GM19438 (cell line): ENCODE data around the gene BCL11B.

Source experiments
- ATAC-seq: cut with Tn5 transposase; IDR thresholded peaks from one replicate; pipeline ENCODE4 v1.9.1; 2021; ENCODE audit warnings: low read depth; ENCODE audit not compliant: unreplicated experiment

The BCL11B gene

DNA sequence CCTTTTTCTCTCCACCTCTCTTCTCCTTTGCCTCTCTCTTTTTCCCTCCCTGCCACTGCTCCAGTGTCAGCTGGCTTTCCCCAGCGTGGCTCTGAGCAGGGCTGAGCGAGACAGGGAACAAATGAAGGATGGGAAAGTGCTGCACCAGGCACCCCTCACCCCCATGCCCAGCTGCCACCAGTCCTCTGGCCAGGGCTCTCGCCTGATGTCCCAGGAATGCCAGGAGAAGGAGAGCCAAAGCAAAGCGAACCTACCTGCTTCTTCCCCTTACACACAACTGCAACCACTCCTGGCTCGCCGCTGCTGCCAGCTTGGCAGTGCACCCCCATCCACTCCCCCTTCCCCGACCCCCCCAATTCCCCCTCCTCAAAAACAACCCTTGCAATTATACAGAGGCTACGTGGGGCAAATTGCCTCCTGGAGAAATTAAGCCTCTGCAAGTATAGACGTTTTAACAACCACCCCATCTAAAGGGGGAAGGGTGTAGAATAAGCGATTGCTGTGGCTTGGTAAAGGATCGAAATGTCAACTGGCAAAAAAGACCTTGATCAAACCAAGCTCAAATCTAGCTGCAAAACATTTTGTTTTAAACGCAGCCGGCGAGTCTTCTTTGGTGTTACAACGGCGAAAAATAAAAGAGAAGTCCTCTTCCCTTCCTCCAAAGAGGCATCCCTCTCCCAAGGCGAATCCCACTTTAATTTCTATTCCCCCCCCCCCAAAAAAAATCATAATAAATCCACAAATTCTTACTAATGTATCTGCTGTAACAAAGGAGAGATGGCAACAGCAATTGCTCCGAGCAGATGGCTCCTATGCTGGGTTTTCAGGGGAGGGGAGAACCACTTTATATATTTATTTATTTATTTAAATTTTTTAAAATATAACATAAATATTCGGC is 2.9 kb downstream of the BCL11B start:
- no peak for ATAC-seq

DNA sequence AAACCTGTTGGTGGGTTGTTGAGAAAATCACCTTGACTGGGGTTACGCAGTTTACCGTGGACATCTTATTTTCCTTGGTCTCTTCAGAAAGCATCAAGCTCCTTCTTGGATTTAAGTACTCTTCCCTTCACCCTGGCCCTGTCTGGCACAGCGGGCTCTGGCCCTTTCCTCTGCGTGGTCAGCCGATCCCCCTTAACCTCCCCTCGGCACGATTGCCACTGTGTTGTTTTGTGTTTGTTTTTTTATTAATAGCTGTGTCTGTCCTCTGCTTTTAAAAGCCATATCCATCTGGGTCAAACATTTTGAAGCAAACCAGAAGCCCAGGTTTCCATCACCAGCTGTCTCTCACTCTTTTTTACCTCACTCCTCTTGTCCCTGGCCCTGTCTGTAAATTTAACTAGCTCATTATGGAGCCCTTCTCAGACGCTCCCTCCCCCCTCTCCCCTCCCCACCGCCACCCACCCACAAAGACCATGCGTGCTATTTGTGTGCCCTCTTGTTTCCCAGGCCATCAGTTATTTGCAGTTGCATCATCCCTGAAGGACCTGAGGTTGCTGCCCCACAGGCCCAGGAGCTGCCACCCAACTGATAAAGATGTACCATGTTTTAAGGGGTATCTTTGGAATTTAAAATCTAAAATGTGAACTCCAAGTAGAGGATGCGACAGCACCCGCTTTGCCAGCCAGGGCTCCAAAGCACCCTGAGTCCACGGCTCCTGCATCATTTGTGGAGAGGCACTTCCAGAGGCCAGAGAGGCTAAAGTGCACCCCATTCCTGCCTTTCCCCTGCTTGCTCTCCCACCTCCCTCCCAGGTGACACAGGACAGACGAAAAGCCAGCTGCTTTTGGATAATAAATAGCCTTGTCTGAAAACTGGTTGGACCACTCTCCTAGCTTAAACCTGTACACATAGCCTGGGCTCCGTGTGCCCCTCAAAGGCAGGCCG is 3.9 kb downstream of the BCL11B start:
- ATAC-seq = no peak

DNA sequence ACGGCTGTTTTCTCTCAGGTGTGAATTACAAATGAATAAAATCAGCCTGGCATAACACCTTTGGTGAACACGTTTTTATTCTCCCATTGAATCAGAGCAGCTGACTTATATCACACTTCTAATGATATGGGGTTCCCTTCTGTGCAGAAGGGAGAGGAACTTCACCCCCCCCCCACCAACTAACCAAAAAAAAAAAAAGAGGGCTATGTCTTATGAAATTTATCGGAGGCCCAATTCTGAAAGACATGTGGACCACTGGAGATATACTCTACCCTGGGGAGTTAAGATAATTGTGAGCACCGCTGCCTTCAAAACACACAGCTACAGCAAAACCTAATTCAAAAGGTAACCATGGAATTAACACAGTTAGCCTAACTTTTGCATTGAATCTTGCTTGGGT is 4.6 kb downstream of the BCL11B start:
- no peak for ATAC-seq

DNA sequence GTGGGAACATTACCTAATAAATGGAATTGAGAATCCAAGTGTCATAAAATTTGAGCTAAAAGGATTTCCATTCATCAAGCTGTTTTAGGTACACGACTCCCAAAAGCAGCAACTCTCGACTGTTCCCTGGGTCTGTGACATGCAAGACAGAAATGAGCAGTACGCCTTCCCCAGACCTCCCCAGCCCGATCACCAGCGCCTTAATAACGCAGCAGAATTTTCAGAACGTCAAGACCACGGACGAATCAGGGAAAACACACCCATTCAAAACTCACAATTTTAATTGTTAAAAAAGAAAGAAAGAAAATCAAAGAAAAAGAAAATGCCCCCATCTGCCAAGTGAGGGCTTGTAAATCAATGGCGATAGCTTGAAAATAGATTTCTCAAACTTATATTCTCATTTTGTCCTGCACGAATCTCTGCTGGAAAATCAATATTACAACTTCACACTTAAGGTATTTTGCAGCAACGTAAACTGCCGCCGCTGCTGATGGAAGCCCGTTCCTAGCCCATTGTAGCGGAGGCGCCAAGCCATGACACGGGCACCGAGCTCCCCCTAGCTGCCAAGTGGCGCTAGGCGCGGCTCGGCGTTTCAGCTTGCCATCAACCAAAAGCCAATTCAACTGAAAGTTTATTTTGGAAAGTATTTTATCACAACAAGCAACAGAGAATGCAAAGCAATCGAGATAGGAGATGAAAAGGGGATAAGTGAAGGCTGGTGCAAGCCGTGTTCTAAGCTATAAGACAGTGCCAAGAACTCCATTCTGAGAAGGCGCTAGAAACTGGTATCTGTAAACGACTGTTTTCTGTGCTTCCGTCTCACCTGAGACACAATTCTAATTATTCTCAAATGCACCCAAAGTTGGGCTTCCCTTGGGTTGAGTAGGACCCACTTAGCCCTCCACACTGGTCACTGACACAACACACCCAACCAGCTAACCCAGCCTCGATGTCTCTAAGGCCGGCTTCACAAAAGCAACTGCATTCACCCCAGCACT is 5.5 kb downstream of the BCL11B start:
- peak; percentile 67 for ATAC-seq

DNA sequence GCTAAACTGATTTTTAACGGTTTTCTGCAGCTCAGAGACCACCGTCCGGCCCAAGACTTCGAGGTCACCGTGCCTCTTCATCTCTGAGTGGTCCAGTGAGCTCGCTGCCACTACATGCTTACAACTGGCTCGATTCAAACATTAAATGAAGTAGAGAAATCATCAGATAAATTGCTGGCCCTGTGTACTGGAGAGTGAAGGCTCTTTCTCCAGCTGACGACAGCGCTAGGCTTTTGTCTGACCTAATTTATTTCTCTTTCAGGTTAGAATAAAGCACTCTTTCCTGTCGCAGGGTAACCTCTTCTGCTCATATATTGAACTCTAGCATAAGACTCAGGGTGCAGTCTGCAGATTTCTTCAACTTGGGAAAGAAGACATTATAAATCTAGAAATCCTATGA is 6.4 kb downstream of the BCL11B start:
- ATAC-seq = no peak

DNA sequence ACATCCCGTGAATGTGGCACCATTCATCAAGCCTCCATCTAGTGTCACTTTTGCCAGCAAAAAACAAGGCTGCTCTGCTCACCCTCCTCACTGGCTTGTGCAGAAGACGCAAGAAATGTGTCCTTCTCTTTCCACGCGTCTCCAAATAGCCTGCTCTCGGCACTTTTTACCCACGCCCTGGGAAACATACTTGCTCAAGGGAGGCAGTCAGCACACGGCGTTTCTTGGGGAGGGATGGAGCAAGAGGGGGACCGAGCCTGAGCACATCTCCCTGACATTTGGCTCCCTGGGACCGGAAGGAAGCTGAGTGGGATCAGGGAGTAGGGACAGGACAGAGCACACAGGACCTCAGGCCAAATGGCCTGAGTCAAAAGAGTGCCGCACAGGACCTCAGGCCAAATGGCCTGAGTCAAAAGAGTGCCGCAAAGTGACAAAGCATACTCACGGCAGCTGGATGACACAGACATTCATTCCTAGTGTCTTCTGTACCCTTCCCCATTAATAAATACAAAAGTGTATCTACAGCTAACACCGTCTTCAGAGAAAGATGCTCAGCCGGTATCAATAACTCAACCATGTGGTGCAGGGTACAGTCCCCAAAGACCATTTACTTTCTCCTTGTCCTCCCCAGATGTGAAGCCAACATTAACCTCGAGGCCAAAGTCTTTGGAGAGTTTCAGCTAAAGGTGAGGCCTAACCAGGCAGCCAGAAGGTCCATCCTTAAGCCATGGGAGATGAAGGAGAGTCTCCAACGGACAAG is 7.1 kb downstream of the BCL11B start:
- ATAC-seq = no peak

DNA sequence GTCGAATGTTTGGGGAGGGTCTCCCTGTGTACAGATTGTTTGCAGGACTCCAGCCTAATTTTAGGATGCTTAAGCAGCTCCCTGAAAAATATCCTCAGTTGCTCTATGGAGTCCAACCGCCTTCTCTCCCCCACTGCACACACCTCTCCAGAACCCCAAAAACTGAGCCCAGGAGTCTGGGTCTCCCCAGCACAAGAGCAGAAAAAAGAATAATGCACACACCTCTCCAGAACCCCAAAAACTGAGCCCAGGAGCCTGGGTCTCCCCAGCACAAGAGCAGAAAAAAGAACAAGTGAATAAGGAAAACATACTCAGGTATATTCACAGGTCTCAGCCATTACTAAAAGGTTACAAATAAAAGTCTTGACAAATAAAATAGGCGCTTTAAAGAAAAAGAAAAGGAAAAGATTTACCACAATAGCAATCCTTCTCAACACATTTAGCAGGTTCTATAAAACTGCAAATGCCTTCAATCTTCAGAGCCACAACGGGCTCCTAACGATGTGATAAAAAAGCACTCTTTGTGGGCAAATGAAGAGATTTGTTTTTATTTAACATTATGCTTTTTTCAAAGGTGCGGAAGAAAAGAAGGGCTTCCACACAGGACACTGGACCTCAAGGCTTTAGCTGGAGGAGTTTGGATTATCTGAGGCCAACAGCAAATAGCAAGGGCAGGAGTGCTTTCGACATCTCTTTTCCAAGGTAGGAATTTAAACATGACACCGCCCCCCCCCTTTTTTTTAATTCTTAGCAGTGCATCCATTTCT is 8.2 kb downstream of the BCL11B start:
- no peak for ATAC-seq

DNA sequence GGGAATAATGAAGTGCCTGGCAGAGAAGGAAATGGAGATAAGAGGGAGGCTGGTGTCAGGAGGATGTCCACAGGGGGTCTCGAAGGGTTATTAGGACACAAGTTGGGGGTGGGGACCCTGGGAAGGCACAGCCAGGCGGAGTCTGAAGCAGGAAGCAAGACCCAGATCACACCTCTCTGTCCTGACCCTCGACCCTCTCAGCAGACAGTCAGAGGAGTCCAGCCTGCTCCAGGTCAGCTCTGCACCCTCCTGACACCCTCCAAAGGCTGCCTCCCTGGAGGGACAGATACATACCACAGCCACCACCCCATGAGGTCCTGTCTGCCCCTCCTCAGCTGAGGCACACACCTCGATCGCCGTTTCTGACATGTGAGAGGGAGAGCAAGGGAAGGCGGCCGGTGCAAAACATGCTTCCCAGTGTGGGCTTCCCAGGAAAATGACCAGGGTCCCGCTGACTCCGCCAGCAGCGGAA is 9.0 kb downstream of the BCL11B start:
- no peak for ATAC-seq

DNA sequence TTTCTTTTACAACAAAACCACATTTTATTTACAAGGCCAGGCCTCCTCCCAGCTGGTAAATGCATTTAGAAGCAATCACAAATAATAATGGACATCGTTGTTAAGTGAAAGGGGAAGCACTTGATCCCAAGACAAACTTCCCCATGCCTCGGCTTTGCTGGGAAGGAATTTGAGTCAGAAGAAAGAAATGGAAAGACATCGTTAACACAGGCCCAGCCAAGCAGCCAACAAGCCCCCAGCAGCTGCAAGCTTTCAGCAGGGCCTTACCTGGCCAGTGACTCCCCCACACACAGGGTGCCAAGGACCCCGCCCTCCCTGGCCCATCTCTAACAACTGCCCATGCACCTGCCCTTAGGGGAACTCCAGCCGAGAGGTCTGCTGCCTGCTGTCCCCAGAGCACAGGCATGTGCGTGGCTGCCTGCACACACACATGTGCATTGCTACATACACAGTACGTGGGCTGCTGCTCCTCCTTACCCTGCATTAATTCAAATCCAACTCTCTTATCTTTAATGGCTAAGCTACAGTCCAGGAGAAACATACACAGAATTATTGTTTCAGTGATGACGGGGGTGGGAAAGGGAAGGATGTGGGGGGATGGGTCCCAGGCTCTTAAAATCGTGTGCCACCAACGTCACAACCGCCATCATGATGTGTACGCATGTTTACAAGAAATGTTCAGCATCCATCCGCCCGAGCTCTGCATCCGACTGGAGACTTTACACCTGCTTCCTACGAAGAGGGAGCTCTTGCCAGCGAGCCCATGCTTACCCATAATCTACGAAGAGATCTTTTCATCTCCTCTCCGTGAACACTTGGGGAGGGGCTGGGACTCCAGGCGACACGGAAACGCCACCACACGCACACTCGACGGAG is 9.8 kb downstream of the BCL11B start:
- no peak for ATAC-seq

DNA sequence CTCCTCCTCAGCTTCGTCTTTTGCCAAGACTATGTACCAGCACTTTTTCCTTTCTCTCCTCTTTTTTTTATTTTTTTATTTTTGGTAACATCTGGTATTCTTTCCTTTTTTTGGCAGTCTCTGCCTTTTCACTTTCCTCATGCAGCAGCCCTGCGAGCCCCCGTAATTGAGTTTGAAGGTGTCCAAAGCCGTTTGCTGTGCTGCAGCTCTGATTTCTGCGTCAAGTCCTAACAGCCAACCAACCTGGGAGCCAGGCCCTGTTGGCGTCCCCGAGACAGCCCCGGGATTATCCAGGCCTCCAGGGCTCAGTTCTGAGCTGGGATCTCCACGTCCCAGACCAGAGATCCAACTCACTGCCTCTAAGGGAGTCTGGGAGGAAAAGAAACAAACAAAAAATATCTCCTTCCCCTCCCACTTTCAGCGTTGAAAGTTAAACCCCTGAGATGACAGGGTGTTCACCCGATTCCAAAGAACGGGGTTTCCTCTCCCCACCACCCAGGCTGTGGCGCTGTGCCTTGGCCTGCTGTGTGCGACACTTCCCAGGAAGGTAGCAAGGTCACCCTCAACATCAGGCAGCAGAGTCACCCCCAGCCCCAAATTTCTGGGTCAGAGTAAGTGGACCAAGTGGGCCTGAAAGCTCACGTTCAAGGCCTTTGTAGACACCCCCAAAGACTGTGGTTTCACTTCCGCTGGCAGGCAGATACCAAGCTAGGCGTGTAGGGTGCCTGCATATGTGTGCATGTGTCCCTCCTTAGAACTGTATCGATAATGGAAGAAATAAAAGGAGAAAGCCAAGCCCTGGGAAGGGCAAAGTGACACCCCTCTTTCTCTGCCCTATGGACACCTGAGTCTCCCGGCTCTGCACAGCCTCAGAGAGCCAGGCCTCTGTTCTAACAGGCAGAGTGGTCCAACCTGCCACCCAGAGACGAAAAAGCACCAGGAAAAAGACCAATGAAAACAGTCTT is 11.1 kb downstream of the BCL11B start:
- ATAC-seq = no peak

DNA sequence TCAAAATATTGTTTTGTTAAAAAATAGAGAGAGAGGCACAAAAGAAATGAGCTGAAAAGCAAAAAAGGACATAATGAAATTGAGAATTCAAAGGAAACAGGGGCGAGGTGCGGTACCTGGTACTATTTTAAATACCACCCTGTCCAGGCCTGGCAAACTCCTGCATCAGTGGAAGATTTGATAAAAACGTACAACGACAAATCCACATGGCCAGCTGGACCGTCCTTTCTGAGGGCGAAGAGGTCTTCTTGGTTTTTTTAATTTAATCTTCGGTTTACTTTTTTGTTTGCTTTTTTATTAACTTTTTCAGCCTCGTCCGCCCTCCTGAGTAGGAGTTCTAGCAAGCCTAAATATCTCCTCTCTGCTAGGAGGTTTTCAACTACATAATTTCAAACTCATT is 11.9 kb downstream of the BCL11B start:
- no peak for ATAC-seq

DNA sequence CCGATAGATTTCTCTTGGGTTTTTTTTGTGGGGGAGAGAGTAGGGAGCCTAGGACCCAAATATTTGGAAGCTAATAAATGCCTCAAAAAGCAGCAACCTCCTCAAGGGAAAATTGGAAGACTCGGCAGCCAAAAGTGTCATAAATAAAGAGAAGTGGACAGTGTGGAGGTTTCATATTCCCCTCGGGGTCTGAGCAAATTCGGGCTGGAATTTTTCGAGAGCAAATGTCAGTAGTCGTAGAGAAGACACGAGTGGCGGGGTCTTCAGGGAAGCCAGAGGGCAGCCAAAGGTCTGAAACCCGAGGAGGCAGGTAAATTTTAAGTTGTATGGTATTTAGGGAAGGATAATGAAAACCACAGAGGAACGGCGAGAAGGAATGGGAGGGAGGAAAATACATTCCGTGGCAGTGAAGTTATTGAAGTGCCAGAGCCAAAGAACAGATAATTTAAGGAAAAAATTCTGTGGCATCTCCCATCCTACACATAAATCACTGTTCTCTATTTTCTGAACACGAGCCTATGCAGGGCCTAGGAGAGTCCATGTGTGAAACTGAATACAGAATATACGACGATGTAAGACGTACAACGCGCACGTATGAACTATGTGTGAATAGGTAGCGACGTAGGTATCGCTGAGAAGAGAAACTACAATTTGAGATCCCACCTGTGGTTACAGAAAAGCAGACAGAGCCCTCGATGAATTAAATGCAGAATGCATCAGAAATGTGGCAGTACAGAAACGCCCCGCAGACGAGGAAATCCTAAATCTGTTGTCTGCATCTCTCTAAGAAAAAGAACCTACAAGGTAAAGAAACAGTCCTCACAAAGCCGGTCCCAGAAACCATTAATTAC is 12.9 kb downstream of the BCL11B start:
- no peak for ATAC-seq

DNA sequence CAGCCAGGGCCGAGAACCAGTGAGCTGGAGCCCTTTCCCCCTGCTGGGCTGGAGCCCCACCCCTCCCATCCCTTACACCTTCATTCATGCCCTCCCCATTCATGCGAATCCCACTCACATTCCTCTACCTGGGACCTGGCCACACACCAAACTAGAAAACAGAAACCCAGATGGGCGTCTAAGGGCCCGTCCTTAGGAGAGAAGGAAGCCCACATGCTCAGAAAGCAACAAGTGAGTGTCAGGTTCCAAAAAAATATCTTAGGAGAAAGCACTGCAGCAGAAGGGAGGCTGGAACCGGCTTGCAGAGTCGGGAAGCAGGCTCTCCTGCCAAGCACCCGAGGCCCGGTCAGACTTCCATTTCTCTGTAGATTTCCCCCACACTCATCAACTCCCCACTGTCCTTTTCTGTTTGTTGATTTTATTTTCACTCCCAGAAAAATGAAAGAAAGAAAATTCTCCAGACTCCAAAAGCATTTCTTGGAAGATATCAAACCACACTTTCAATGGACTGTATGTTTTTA is 13.6 kb downstream of the BCL11B start:
- ATAC-seq = no peak

DNA sequence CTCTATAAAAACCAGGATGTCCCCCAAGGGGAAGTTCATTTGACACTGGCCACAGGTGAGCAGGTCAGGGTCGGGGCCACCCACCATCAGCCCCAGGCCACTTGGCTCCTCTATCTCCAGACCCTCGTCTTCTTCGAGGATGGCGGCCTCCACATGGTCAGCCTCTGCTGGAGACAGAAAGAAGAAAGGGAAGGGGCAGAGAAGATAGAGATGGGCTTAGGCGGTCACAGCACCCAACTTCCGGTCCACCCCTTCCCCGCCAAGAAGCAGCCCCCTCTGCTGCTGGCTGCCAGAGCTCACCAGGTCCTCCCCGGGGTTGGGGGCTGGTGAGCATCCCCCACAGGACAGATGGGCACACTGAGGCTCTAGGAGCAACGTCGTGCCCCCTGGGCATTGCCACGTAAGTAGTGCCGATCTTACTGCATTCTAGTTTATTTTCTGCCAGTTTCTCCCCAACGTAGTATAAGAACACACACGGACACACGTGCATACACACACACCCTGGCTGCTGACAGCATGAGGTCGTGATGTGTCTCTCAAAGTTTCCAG is 14.2 kb downstream of the BCL11B start:
- no peak for ATAC-seq

DNA sequence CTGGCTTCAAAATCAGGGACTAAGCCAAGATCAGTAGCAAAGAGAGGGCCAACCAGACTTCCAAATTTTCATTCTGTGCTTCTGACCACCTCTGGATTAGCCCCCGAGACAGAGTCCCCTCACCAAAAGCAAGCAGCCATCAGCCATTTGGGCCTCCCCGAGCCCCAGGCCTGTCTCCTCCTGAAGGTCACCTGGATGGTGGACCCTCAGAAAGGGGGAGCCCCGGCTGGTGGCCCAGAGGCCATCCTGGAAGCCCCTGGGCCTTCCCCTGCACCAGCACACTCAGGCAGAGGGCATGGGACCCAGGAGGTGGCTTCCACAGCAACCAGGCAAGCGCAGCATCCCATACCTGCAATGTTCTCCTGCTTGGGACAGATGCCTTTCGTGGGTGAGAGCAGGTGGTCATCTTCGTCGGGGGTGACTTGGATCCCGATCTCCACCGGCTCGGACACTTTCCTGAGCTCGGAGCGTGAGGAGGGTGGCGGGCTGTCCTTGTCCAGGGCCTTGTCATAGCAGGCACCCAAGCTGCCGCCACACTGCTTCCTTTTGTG is 14.8 kb downstream of the BCL11B start:
- no peak for ATAC-seq
